MV-4-11 (cell line): Measurements from ENCODE around the gene RXRA.
"Not testable (repeated sequence)": the region's sequence is repeated elsewhere in the genome, so short reads cannot be mapped to it uniquely, and the experiment has no call there.

ENCODE experiments used
- DNase-seq: peaks from one replicate; lab custom pipeline; 2025; lab: John Stamatoyannopoulos, UW

RXRA gene

DNA sequence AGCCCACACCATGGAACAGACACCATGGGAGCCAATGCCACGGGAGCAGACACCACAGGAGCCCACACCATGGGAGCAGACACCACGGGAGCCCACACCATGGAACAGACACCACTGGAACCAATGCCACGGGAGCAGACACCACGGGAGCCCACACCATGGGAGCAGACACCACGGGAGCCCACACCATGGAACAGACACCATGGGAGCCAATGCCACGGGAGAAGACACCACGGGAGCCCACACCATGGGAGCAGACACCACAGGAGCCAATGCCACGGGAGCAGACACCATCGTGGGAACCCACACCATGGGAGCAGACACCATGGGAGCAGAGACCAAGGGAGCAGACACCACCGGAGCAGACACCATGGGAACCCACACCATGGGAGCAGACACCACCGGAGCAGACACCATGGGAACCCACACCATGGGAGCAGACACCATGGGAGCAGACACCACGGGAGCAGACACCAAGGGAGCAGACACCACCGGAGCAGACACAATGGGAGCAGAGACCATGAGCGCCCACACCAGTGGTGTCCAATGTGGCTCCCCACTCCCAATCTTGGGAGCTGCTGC, 17.5 kb upstream of the RXRA start:
- DNase-seq, result not testable (repeated sequence)

- DNase-seq, result no peak
Measured at GRCh38 chr9:134313470-134313869, 12.8 kb upstream of the RXRA start.

GRCh38 chr9:134314039-134314949, 12.0 kb upstream of the RXRA start:
- no peak for DNase-seq

DNA sequence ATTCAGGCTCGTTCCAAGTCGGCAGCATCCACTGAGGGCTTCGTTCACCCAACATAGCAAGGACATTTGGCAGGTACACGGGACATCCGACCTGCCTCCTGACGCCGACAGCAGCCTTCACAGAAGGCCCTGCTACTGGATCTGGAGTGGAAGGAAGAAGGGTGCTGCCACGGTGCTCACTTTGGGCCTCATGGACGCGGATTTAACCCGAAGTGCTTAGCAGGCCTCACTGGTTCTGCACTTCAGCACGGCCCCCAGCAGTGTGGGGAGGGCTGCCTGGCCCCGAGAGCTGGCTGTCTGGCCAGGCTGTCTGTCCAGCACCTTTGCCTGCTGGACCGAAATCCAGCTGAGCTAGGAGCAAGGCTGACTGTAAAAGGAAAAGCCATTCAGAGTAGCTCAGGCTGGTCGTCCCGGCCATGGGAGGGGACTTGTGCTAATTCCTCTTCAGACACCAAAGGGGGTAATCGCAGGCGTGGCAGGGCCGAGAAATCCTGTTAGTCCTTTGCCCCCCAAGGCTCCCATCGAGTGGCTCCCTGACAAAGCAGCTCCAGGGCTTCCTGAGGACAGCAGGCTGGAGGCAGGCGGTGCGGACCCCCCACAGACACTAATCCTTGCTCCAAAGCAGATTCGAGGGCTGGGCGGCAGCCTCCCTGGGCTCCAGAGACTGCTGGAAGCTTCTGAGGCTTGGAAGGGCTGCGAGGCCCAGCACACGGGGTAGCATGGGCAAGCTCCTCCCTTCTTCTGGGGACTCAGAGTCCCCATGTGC, 11.1 kb upstream of the RXRA start:
- no peak for DNase-seq

DNA sequence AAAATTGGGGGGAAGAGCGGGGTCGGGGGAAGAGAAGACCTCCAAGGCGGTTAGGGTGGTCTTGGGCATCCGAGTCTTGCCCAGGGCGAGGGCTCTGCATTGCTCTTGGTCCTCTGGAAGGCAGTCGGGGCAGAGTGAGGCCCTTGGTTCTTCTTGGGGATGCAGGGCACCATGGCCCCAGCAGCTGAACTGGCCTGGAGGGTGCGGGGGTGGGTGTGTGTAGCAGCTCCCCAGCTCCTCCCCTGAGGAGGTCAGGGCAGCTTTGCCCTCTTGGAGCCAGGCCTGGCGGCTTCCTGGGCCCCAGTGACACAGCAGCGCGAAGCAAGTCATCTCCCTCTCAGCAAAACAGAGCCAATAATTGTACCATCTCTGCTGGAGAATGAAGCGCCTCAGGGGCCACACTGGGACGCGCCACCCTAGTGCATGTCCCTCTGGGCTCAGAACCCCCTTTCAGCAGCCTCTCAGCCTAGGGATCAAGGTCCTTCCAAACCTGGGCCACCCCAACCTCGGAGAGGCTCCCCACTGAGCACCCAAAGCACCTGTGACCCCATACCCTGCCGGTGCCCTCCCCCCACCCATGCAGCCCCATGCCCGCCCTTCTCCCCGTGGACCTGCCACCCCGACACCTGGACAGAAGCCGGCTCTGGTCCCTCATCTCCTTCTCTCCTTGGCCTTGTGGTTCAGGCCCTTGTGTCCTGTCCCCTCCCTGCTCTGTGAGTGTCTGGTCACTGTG, 10.4 kb upstream of the RXRA start:
- DNase-seq, result peak; percentile 44

DNA sequence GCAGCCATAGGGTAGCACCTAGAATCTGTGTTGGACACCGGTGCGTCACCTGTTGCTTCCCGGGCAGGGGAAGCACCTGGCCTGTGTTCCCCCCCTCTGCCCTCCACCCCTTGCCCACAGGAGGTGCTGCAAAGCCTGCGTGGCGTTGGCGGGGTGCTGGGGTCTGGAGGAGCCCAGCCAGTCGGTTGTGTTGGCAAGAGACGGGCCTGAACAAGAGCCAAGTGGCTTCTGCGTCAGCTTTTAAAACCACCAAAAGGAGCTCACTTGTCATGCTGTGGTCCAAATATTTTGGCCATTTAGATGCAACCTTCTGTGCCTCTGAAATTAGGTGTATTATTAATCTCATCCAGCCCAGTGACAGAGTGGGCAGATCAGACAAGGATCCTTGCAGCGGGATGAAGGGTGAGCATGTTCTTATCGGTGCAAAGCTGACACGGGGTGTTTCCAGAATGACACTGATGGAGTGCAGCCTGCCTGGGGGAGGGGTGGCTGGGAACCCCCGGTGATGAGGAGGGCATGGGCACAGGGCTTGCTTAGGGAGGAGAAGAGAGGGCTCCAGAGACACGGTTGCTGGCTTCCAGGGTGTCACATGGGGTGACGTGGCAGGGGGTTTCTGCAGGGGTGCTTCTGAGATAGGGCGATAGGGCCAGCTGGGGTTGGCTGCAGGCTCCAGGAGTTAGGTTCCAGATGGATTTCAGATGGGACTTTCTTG, 9.7 kb upstream of the RXRA start:
- DNase-seq, result no peak

- DNase-seq, result peak; percentile 11
Measured at GRCh38 chr9:134317400-134317789, 8.9 kb upstream of the RXRA start.

DNA sequence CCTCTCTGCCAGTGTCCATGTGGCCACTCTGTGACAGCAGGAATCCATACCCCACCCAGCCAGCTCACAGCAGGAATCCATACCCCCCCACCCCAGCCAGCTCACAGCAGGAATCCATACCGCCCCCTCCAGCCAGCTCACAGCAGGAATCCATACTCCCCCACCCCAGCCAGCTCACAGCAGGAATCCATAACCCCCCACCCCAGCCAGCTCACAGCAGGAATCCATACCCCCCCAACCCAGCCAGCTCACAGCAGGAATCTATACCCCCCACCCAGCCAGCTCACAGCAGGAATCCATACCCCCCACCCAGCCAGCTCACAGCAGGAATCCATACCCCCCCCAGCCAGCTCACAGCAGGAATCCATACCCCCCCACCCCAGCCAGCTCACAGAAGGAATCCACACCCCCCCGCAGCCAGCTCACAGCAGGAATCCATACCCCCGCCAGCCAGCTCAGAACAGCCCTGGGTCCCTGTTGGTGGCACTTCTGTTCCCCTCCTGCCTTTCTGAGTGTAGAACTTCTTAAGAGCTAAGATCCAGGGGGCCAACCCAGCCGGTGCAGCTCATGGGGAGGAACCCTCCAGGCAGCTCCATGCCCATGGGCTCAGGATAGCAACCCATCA, 8.4 kb upstream of the RXRA start:
- no peak for DNase-seq

- no peak for DNase-seq
Measured at GRCh38 chr9:134318481-134318891, 7.8 kb upstream of the RXRA start.

DNA sequence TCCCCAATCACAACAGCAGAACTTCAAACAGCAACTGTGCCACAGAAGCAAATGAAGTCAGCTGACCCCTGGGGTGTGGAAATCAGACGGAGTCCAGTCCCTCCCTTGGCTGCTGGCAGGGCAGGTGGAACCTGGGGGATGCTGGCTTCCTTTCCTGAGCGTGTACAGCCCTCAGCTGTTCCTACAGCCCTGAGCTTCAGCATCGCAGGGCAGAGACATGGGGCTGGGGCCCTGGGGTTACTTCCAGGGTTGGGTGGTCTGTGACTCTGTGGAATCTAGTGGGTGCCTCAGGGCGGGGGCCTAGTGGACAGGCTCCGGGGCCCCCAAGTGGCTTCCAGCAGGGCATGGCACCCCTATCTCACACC, 7.3 kb upstream of the RXRA start:
- DNase-seq, result no peak

GRCh38 chr9:134319306-134320125, 6.7 kb upstream of the RXRA start:
- DNase-seq, result no peak

DNA sequence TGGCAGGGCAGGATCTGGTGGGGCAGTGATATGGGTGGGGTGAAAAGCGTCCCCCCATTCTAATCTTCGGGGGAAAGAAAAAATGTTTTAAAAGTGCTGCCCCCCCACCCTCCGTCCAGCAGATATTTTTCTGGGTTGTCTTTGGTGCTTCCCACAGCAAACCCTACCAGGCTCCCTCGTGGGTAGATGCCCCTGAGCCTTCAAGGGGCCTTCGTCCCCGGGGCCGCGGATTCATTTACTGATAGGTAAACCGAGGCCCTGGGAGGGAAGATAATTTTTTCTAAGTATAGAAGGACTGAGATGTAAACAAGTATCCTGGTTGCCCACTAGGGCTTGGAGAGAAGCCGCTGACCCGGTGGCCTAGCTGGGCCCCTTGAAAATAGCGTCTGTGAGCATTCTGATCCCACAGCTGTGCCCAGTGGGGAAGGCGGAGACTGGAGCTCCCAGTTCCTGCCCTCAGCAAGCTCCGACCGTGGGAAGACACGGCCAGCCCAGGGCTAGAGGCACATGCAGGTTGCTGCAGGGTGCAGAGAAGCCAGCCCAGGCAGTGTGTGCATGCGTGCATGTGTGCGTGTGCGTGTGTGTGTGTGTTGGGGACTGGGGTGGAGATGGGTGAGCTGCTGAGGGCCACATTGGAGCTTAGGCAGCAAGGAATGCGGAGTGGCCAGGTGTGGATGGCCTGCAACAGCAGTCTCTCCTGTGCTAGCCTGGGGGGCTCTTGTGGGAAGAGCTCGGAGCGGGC, 6.0 kb upstream of the RXRA start:
- peak; percentile 59 for DNase-seq

DNA sequence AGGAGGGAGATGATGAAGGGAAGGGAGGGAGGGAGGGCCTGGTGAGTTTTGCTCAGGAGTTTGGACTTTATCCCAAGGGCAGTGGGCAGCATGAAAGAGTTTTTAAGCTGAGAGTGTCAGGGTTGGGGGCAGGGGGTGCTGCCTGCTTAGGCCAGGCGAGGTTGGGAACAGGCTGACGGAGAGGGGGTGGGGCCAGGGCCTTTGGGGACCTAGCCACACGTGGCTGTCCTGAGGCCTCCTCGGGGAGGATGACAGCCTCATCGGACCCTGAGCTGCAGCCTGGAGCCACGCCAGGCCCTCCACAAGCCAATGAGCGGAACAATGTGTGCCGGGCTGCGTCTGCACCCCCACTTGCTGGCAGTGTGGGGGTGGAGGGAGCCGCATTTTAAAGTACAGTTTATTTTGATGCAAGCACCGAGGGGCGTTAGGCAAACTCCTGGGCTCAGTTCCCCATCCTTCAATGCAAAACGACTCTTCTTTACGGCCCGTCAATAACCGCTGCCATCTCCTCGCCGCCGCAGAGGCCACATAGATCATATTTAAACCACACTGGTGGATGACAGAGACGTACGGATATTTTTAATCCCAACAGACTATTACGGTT, 5.3 kb upstream of the RXRA start:
- peak; percentile 99 for DNase-seq

- no peak for DNase-seq
Measured at GRCh38 chr9:134321531-134321930, 4.7 kb upstream of the RXRA start.

DNA sequence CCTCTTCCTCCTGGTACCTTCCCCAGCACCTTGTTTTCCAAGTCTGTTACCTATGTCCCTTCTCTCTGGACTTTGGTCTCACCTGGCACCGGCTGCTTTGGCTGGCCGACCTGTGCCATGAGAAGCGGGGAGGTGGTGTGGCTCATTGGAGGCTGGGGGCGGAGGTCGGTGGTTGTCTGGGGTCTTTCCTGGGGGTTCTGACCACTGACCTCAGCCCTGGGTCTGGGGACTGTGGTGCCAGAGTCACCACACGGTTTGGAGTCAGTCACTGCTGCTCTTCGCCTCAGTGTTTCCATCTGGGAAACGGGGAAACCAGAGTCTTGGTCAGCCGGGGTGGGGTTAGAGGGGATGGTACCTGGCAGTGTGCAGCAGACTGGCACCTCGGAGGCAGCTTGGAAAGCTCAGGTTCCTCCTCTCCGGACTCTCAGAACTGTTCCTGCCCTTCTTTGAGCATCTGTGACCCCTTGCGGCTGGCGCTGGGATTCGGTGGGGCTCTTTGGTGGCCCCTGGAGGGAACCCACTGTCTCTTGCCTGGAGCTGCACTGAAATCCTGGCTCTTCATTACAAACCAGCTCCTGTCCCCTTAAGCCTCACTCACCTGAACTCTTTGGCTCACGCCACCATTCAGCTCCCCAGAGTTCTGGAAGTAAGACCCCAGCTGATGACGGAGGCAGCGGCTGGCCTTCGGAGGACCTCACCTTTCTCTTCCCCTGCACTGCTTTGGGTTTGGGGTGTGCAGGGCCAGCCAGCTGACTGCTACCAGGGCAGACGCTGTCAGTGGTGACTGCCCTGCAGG, 4.1 kb upstream of the RXRA start:
- no peak for DNase-seq

GRCh38 chr9:134322781-134323241, 3.4 kb upstream of the RXRA start:
- DNase-seq, result no peak

- no peak for DNase-seq
Measured at GRCh38 chr9:134323741-134324358, 2.4 kb upstream of the RXRA start.
